HUES64 (cell line): Measurements from ENCODE around the gene GRK6.

Experiments
- H3K27ac ChIP-seq: 2 replicates; pipeline ENCODE4 v1.7.0; 2013; ENCODE audit warnings: low read depth, low read length, inconsistent platforms
- H3K27me3 ChIP-seq: 2 replicates; pipeline ENCODE4 v1.6.1; 2013; ENCODE audit warnings: mild to moderate bottlenecking, low read length; ENCODE audit not compliant: insufficient read depth
- H3K36me3 ChIP-seq: 2 replicates; pipeline ENCODE4 v1.6.1; 2013; ENCODE audit warnings: mild to moderate bottlenecking, low read length; ENCODE audit not compliant: insufficient read depth
- H3K4me1 ChIP-seq: 2 replicates; pipeline ENCODE4 v1.6.1; 2013; ENCODE audit warnings: mild to moderate bottlenecking, low read length, moderate library complexity; ENCODE audit not compliant: insufficient read depth
- H3K4me3 ChIP-seq: 2 replicates; pipeline ENCODE4 v1.5.1; 2013; ENCODE audit warnings: mild to moderate bottlenecking, low read length, moderate library complexity
- H3K9ac ChIP-seq: 2 replicates; pipeline ENCODE4 v1.6.1; 2013; ENCODE audit warnings: mild to moderate bottlenecking, low read depth, low read length
- H3K9me3 ChIP-seq: 2 replicates; pipeline ENCODE4 v1.6.1; 2013; ENCODE audit warnings: low read depth, low read length; ENCODE audit not compliant: insufficient read depth
- WGBS: fragments of 150-250, 120-280 bp; methylation state at CpG from one replicate; pipeline ENCODE4 v1.1.7; 2013; ENCODE audit warnings: missing lambda C conversion rate; 5-methylcytosine and 5-hydroxymethylcytosine counted together

GRK6 gene

GRCh38 chr5:177445052-177445916 lies 18.8 kb downstream of the GRK6 start:
- H3K36me3 ChIP-seq = no peaks in the 10 kb centered on the region
- H3K4me1 ChIP-seq = peaks cover 12% of the 10 kb centered on the region
- no peak overlapping the region for H3K9ac ChIP-seq
- H3K27ac ChIP-seq = no peak overlapping the region
- WGBS = 84% methylated on average over 10 of the region's 10 CpGs
- no peak overlapping the region for H3K4me3 ChIP-seq
- H3K9me3 ChIP-seq = no peaks in the 10 kb centered on the region
- peaks cover 5% of the 10 kb centered on the region for H3K27me3 ChIP-seq

GRCh38 chr5:177445917-177446199 lies 19.4 kb downstream of the GRK6 start:
- peaks cover 5% of the 10 kb centered on the region for H3K27me3 ChIP-seq
- H3K27ac ChIP-seq = no peak overlapping the region
- H3K36me3 ChIP-seq = no peaks in the 10 kb centered on the region
- peak overlapping the region; percentile 74; the same call in 1 of the 2 replicates for H3K9ac ChIP-seq
- peak overlapping the region; percentile 63 for H3K4me3 ChIP-seq
- no peaks in the 10 kb centered on the region for H3K9me3 ChIP-seq
- 52% methylated on average over 5 of the region's 8 CpGs for WGBS
- H3K4me1 ChIP-seq = peaks cover 12% of the 10 kb centered on the region

- Histone ChIP-seq H3K27ac (peak within 1 kb of the TSS; percentile 73), H3K27me3 (peaks cover 5% of the 10 kb centered on the region), H3K9me3 (no peaks in the 10 kb centered on the region), H3K9ac (peak within 1 kb of the TSS; percentile 85), H3K4me1 (peaks cover 12% of the 10 kb centered on the region), H3K36me3 (no peaks in the 10 kb centered on the region), H3K4me3 (peak within 1 kb of the TSS; percentile 63)
- WGBS = 3% methylated on average over 89 of the region's 89 CpGs
Measured at GRCh38 chr5:177446200-177447065, 20.0 kb downstream of the GRK6 start, which contains the start of gene PRR7. Gene PRR7 (plus strand): TSS chr5:177446814. CDS start chr5:177455068, 8,254 bp downstream.

GRCh38 chr5:177447066-177447610 lies 20.7 kb downstream of the GRK6 start:
- Histone ChIP-seq H3K9ac (peak overlapping the region; percentile 85), H3K36me3 (no peaks in the 10 kb centered on the region), H3K4me3 (peak overlapping the region; percentile 63), H3K4me1 (peaks cover 12% of the 10 kb centered on the region), H3K27ac (peak overlapping the region; percentile 73), H3K27me3 (peaks cover 5% of the 10 kb centered on the region), H3K9me3 (no peaks in the 10 kb centered on the region)
- under 1% methylated on average over 40 of the region's 52 CpGs for WGBS

GRCh38 chr5:177447611-177448243 lies 21.3 kb downstream of the GRK6 start:
- Histone ChIP-seq H3K4me3 (peak overlapping the region; percentile 63), H3K9ac (peak overlapping the region; percentile 85), H3K9me3 (no peaks in the 10 kb centered on the region), H3K4me1 (peaks cover 12% of the 10 kb centered on the region), H3K27ac (peak overlapping the region; percentile 73), H3K36me3 (no peaks in the 10 kb centered on the region), H3K27me3 (peaks cover 5% of the 10 kb centered on the region)
- WGBS = 9% methylated on average over 23 of the region's 23 CpGs

GRCh38 chr5:177448244-177448950 lies 21.9 kb downstream of the GRK6 start:
- WGBS = 87% methylated on average over 6 of the region's 6 CpGs
- H3K27ac ChIP-seq = peak overlapping the region; percentile 73
- H3K9ac ChIP-seq = peak overlapping the region; percentile 85; the same call in 1 of the 2 replicates
- peaks cover 7% of the 10 kb centered on the region for H3K27me3 ChIP-seq
- no peaks in the 10 kb centered on the region for H3K9me3 ChIP-seq
- peak overlapping the region; percentile 63; the same call in 1 of the 2 replicates for H3K4me3 ChIP-seq
- no peaks in the 10 kb centered on the region for H3K36me3 ChIP-seq
- H3K4me1 ChIP-seq = peaks cover 18% of the 10 kb centered on the region

- Histone ChIP-seq H3K4me1 (peaks cover 25% of the 10 kb centered on the region), H3K27ac (no peak overlapping the region)
Measured at GRCh38 chr5:177449140-177450061, 22.9 kb downstream of the GRK6 start.

GRCh38 chr5:177450667-177451424 lies 24.4 kb downstream of the GRK6 start:
- Histone ChIP-seq H3K4me1 (peaks cover 20% of the 10 kb centered on the region), H3K27me3 (peaks cover 8% of the 10 kb centered on the region; the same call in 1 of the 2 replicates), H3K36me3 (no peaks in the 10 kb centered on the region), H3K9ac (no peak overlapping the region), H3K9me3 (no peaks in the 10 kb centered on the region), H3K4me3 (no peak overlapping the region), H3K27ac (no peak overlapping the region)
- WGBS = 94% methylated on average over 9 of the region's 10 CpGs

More at GRCh38 chr5:177449140-177450061, 22.9 kb downstream of the GRK6 start:
- Histone ChIP-seq H3K4me3 (no peak overlapping the region), H3K9me3 (no peaks in the 10 kb centered on the region), H3K9ac (no peak overlapping the region), H3K27me3 (peaks cover 13% of the 10 kb centered on the region), H3K36me3 (no peaks in the 10 kb centered on the region)
- 90% methylated on average over 18 of the region's 18 CpGs for WGBS
